ENCODE measurements around the gene ATP1A1.

DNA sequence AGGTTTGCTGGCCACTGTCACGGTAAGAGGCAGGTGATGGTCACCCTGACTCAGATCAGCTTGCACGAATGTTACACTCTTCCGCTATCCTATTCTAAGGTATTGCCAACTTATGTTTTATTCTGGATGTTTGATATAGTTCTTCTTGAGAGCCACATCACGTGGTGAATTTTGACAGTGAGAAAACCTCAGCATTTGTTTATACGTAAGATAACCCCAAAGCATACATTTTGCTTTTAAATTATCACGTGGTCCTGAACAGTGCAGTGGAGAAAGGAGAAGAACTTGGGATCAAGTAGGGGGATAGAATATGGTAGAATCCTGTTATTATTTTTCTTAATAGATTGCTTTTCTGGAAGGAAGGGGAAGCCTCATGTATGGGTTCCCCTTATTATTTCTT is 16.6 kb downstream of the ATP1A1 start:
- no peak for TF ChIP-seq NR2C2 (CRISPR knock-in tag; IDR thresholded peaks at IDR 0.05)
- no peak for TF ChIP-seq NR2C2 (tag; IDR thresholded peaks at IDR 0.05)
- TF ChIP-seq, protein P1, sequence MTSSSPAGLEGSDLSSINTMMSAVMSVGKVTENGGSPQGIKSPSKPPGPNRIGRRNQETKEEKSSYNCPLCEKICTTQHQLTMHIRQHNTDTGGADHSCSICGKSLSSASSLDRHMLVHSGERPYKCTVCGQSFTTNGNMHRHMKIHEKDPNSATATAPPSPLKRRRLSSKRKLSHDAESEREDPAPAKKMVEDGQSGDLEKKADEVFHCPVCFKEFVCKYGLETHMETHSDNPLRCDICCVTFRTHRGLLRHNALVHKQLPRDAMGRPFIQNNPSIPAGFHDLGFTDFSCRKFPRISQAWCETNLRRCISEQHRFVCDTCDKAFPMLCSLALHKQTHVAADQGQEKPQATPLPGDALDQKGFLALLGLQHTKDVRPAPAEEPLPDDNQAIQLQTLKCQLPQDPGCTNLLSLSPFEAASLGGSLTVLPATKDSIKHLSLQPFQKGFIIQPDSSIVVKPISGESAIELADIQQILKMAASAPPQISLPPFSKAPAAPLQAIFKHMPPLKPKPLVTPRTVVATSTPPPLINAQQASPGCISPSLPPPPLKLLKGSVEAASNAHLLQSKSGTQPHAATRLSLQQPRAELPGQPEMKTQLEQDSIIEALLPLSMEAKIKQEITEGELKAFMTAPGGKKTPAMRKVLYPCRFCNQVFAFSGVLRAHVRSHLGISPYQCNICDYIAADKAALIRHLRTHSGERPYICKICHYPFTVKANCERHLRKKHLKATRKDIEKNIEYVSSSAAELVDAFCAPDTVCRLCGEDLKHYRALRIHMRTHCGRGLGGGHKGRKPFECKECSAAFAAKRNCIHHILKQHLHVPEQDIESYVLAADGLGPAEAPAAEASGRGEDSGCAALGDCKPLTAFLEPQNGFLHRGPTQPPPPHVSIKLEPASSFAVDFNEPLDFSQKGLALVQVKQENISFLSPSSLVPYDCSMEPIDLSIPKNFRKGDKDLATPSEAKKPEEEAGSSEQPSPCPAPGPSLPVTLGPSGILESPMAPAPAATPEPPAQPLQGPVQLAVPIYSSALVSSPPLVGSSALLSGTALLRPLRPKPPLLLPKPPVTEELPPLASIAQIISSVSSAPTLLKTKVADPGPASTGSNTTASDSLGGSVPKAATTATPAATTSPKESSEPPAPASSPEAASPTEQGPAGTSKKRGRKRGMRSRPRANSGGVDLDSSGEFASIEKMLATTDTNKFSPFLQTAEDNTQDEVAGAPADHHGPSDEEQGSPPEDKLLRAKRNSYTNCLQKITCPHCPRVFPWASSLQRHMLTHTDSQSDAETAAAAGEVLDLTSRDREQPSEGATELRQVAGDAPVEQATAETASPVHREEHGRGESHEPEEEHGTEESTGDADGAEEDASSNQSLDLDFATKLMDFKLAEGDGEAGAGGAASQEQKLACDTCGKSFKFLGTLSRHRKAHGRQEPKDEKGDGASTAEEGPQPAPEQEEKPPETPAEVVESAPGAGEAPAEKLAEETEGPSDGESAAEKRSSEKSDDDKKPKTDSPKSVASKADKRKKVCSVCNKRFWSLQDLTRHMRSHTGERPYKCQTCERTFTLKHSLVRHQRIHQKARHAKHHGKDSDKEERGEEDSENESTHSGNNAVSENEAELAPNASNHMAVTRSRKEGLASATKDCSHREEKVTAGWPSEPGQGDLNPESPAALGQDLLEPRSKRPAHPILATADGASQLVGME (CRISPR knock-in tag; IDR thresholded peaks at IDR 0.05), result no peak
- TF ChIP-seq, protein P2, sequence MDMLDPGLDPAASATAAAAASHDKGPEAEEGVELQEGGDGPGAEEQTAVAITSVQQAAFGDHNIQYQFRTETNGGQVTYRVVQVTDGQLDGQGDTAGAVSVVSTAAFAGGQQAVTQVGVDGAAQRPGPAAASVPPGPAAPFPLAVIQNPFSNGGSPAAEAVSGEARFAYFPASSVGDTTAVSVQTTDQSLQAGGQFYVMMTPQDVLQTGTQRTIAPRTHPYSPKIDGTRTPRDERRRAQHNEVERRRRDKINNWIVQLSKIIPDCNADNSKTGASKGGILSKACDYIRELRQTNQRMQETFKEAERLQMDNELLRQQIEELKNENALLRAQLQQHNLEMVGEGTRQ (CRISPR knock-in tag; IDR thresholded peaks at IDR 0.05), result no peak
- no peak for TF ChIP-seq GATAD2B (IDR thresholded peaks at IDR 0.05; ENCODE audit: borderline replicate concordance)
- no peak for TF ChIP-seq MXI1 (IDR thresholded peaks at IDR 0.05; ENCODE audit: low read depth, low read length)
- no peak for TF ChIP-seq RBM39 (optimal IDR thresholded peaks at IDR 0.05; ENCODE audit: low read depth, low read length)
- no peak for TF ChIP-seq ZSCAN29 (IDR thresholded peaks at IDR 0.05)
- TF ChIP-seq RCOR1 (IDR thresholded peaks at IDR 0.05; ENCODE audit: borderline replicate concordance in 1 of 2, low read depth in 2 of 2, low read length in 2 of 2), result no peak
- TF ChIP-seq FOXP1 (CRISPR knock-in tag; IDR thresholded peaks at IDR 0.05), result no peak
- TF ChIP-seq EP300 (IDR thresholded peaks at IDR 0.05; ENCODE audit: low read length), result no peak
- TF ChIP-seq CSDE1 (IDR thresholded peaks at IDR 0.05), result no peak
